Lung (tissue), 12 donors: ENCODE measurements around the gene DYRK1A. TPM values are rescaled to one million over a fixed set of nuclear protein-coding genes. Genes with fewer than 3 reads are reported as not detected.

Source experiments
- ATAC-seq: fragments of 200-7000 bp; cut with Tn5 transposase; one replicate; pipeline ENCODE4 v1.9.1; 2020; ENCODE audit warnings: moderate number of reproducible peaks; ENCODE audit not compliant: insufficient read depth, low FRiP score
- DNase-seq, 3 donors: peaks; one replicate each; pipeline ENCODE4 v3.0.0-alpha.2; 2013 to 2017
- H3K27ac ChIP-seq, 2 donors: one replicate each; pipeline ENCODE4 v1.5.1; 2013; ENCODE audit warnings: mild to moderate bottlenecking in 2 of 2, moderate library complexity in 2 of 2, control low read depth in 1 of 2, inconsistent platforms in 1 of 2, low read depth in 1 of 2, low read length in 1 of 2
- H3K27me3 ChIP-seq, 3 donors: one replicate each; pipeline ENCODE4 v1.5.1; 2013; ENCODE audit warnings: low read length in 2 of 3; ENCODE audit not compliant: control insufficient read depth in 3 of 3, insufficient read depth in 3 of 3
- H3K36me3 ChIP-seq, 4 donors: one replicate each; pipeline ENCODE4 v1.5.1; 2013; ENCODE audit warnings: low read length in 4 of 4, mild to moderate bottlenecking in 1 of 4, moderate library complexity in 1 of 4; ENCODE audit not compliant: control insufficient read depth in 4 of 4, insufficient read depth in 4 of 4
- H3K4me1 ChIP-seq, 5 donors: one replicate each; pipeline ENCODE4 v1.5.1; 2013; ENCODE audit warnings: low read length in 5 of 5, mild to moderate bottlenecking in 2 of 5, moderate library complexity in 1 of 5; ENCODE audit not compliant: control insufficient read depth in 5 of 5, insufficient read depth in 5 of 5
- H3K4me3 ChIP-seq: one replicate; pipeline ENCODE4 v1.5.1; 2013; ENCODE audit warnings: mild to moderate bottlenecking, control low read depth, moderate library complexity
- H3K9ac ChIP-seq, 2 donors: one replicate each; pipeline ENCODE4 v1.5.1; 2013; ENCODE audit warnings: low read length in 2 of 2, control low read depth in 1 of 2; ENCODE audit not compliant: insufficient read depth in 1 of 2
- H3K9me3 ChIP-seq, 4 donors: one replicate each; pipeline ENCODE4 v1.5.1; 2013; ENCODE audit warnings: low read length in 3 of 4, mild to moderate bottlenecking in 1 of 4, moderate library complexity in 1 of 4; ENCODE audit not compliant: control insufficient read depth in 4 of 4, insufficient read depth in 3 of 4
- WGBS, 2 donors: extraction: QIAGEN DNeasy Blood & Tissue Kit; methylation state at CpG; one replicate each; pipeline ENCODE4 v1.1.7; 2013; 5-methylcytosine and 5-hydroxymethylcytosine counted together
- polyA plus RNA-seq, 2 donors: library from polyadenylated mRNA; stranded (reverse); fragments of 200-250 nt; gene quantifications; one replicate each; pipeline ENCODE4 v1.2.1, GENCODE V29; 2013
- total RNA-seq, 2 donors: library from RNA; depleted of rRNA in 1 of 2; stranded (reverse); fragments of >200 nt in 1 of 2; gene quantifications; one replicate each; pipeline ENCODE4 v1.2.1, GENCODE V29; 2014 to 2021
- TF ChIP-seq, protein P1 (sequence below): IDR thresholded peaks from 2 replicates; pipeline ENCODE4 v1.5.1; 2012; ENCODE audit warnings: mild to moderate bottlenecking; ENCODE audit errors: control extremely low read depth, extremely low read depth
- donor health status: control.
- donor health status: control.
- donor health status: Bipolar disorder and iron deficiency.
- donor health status: healthy.
- donor health status: DM: yes; HTN: yes; CAD: no.

Gene DYRK1A
- total and polyA plus RNA-seq, 4 donors: 22.1 to 149 (median 43.3) TPM

DNA sequence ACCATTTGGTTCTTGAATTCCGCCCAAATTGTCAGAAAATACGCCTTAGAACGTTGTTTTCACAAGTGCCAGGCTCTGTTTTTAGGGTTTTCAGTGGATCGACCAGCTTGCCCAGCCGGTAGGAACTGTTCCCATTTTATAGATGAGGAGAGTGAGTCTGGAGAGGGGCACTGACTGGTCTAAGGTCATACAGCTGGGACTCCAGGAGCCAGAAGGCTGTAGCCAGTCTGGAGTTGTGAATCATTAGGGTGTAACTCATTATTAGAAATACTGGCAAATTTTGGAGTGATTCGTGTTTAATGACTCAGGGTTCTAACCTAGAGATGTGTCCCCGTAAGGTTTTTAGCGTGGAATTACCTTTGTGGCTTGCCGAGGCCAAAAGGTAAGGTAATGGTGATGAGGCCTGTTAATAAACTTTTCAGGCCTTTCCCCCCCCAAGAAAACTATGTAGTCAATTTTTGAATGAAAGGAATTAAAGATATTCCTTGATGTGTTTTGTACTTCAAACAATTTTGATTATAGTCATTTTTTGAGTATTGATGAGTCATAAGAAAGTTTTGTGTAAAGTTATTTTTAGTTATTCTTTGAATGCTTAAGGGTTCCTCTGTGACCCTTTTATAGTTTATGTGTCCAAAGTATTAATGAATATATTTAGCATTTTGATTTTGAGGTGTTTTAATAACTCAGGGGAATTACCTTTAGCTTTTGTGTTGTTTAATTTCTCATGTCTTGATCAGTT lies 2.1 kb downstream of the DYRK1A start:
- 4 to 8% methylated on average over 9 of the region's 9 CpGs for WGBS, 2 donors
- DNase-seq (peak in 1 of 3 donors; percentile 50), ATAC-seq (no peak)
- H3K9ac ChIP-seq: peak overlapping the region; percentile 82 to 89
- peak overlapping the region; percentile 100 for H3K27ac ChIP-seq
- H3K27me3 ChIP-seq: no peaks in the 10 kb centered on the region
- TF ChIP-seq, protein P1, sequence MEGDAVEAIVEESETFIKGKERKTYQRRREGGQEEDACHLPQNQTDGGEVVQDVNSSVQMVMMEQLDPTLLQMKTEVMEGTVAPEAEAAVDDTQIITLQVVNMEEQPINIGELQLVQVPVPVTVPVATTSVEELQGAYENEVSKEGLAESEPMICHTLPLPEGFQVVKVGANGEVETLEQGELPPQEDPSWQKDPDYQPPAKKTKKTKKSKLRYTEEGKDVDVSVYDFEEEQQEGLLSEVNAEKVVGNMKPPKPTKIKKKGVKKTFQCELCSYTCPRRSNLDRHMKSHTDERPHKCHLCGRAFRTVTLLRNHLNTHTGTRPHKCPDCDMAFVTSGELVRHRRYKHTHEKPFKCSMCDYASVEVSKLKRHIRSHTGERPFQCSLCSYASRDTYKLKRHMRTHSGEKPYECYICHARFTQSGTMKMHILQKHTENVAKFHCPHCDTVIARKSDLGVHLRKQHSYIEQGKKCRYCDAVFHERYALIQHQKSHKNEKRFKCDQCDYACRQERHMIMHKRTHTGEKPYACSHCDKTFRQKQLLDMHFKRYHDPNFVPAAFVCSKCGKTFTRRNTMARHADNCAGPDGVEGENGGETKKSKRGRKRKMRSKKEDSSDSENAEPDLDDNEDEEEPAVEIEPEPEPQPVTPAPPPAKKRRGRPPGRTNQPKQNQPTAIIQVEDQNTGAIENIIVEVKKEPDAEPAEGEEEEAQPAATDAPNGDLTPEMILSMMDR: no peak
- H3K36me3 ChIP-seq: no peaks in the 10 kb centered on the region
- peaks cover 2 to 33% (median 17%) of the 10 kb centered on the region in 5 donors for H3K4me1 ChIP-seq
- no peaks in the 10 kb centered on the region for H3K9me3 ChIP-seq
- H3K4me3 ChIP-seq: peak overlapping the region; percentile 81

GRCh38 chr21:37369307-37369854 lies 2.8 kb downstream of the DYRK1A start:
- TF ChIP-seq, protein P1: no peak
- no peaks in the 10 kb centered on the region for H3K27me3 ChIP-seq
- H3K27ac ChIP-seq: peak overlapping the region in 1 of 2 donors; percentile 33
- 25 to 35% methylated on average over 3 of the region's 3 CpGs for WGBS, 2 donors
- H3K4me1 ChIP-seq: peaks cover 2 to 33% (median 17%) of the 10 kb centered on the region in 5 donors
- H3K36me3 ChIP-seq: no peaks in the 10 kb centered on the region
- H3K4me3 ChIP-seq: no peak overlapping the region
- H3K9me3 ChIP-seq: no peaks in the 10 kb centered on the region
- H3K9ac ChIP-seq: peak overlapping the region in 1 of 2 donors; percentile 82
- DNase-seq (no peak), ATAC-seq (no peak)

DNA sequence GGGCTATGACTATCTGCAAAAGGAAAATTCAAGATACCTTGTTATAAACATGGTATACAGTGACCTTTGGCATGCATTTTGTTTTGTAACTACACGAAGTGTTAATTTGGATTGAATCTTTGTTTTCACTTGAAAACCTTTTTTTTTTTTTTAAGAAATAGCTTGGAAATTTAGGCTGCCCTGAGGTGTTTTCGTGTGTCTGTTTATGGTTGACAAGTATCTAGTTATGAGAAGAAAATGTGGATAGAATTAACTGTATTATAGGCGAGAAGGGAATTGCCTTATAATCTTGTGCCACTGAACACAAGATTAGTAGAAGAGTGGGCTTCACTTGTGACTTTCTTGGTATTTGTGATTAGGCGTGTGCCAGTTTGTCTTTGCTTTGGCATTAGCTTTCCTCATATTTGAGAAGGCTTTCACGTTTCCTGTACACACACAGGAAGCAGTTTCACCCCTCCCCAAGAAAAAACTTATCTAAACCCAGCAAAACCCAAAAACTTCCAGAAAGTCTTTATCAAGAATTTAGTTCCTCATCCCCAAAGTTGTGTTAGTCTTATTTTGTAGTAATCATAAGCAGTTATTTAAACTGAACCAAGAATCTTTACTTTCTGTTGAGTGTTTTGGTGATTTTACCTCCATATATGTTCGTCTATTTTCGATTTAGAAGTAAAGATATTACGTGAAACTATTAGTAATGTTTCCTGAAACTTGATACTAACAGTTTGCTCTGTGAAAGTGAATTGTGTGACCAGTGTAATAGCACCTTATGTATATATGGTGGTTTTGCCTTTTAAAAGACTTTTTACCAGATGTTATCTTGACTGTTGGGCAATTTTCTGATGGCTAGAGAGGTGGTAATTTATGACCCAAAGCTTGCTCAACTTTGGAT lies 3.8 kb downstream of the DYRK1A start:
- no peak for ATAC-seq
- no peaks in the 10 kb centered on the region for H3K27me3 ChIP-seq
- H3K4me3 ChIP-seq: no peak overlapping the region
- DNase-seq: peak in 2 of 3 donors; percentile 48
- TF ChIP-seq, protein P1: no peak
- WGBS, 2 donors: 4 to 10% methylated on average over 8 of the region's 8 CpGs
- H3K9me3 ChIP-seq: no peaks in the 10 kb centered on the region
- H3K36me3 ChIP-seq: no peaks in the 10 kb centered on the region
- peak overlapping the region; percentile 47 to 64 for H3K27ac ChIP-seq
- H3K9ac ChIP-seq: peak overlapping the region; percentile 11 to 82
- H3K4me1 ChIP-seq: peaks cover 2 to 28% (median 17%) of the 10 kb centered on the region in 5 donors
